Epidermal melanocyte (primary cell): ENCODE results near the gene METTL23.

ENCODE experiments used
- DNase-seq: peaks from one replicate; pipeline ENCODE4 v3.0.0; 2011; ENCODE audit warnings: low spot score; ENCODE audit not compliant: insufficient read length

METTL23 gene

GRCh38 chr17:76757256-76757655, 30.6 kb downstream of the METTL23 start:
- DNase-seq, result no peak

DNA sequence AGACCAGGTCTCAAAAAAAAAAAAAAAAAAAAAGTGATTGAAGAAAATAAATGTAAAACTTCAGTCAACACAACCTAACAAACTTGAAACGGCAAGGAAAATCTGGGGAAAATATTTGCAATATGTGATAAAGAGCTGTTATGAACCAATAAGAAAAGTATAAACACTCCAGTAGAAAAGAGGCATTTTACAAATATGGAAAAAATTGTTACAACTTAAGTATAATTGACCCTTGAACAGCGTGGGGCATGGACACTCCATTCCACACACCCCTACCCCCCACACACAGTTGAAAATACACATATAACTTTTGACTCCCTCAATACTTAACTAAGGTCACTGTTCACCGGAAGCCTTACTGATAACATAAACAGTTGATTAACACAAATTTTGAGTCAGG, 31.9 kb downstream of the METTL23 start:
- DNase-seq, result no peak

DNA sequence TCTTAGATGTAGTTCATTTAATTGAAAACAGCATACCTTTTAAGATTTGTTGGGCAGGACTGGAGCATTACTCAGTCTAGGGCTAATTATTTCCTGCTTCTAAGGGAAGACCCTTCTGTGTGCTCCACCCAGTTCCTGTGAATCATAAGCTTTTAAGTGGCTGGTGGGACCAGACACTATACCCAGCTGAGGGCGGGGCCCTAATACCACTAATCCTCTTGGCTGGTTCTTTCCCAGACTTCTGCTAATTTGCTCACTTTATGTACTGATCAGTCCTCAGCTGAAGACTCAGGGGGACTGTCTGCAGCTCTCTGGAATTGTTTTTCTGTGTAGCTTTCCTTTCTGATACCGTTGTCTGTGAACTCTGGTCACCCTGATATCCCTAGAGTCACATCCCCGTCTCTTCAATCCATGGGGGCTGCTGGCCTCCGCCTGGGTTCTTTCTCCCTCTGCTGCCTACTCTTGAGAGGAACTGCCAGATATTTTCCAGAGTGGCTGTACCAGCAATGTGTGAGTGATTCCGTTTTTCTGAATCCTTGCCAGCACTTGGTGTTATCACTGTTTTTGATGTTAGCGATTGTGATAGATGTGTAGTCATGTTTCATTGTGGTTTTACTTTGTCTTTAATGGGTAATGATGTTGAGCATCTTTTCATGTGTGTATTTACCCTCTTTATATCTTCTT, 46.3 kb downstream of the METTL23 start:
- no peak for DNase-seq

DNA sequence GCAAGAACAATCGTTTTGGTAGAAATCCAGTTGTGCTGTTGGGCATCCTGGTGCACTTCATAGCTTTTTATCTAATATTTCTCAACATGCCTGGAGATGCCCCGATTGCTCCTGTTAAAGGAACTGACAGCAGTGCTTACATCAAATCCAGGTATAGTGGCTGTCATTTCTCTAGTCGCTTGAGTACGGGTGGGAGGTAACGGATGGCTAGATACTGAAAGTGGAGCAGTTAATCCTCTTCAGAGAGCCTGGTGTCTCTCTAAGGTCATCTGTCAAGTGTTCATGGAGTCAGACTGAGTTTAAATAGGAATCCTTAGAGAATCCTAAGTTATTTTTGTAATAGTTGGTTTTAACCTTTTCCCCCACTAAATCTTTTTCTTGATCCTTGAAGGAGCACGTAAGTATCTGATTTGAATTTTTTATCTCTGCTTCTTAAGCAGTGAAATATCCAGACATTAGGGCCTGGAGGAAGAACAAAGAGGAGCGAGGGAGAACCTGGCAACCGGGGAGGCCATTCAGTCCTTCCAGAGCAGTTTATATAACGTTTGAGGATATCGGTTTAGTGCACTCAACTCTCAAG, 48.5 kb downstream of the METTL23 start:
- DNase-seq, result no peak

- DNase-seq, result no peak
These were observed 54.7 kb downstream of the METTL23 start for GRCh38 chr17:76781056-76781982.

DNA sequence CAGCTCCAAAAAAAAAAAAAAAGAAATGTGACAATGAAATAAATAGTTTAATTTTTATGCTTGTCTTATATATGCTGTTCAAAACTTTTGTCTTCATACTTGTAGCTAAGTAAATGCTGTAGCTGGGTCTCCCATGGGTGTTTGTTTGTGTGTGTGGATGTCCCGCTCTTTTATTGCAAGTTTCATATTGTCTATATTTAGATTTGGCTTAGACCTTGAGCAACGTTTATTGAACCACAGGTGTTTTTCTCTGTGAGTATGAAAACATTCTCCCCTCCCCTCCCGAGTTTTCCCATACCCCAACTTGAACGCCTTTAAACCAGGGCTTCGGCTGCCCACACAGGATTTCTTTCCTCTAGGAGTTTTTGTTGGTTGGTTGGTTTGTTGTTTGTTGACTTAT, 56.5 kb downstream of the METTL23 start:
- DNase-seq, result no peak
